GM18868 (cell line): ENCODE measurements around the gene LKAAEAR1.

ENCODE experiments used
- ATAC-seq: cut with Tn5 transposase; IDR thresholded peaks from one replicate; pipeline ENCODE4 v1.9.1; 2021; ENCODE audit warnings: mild to moderate bottlenecking, moderate library complexity; ENCODE audit not compliant: unreplicated experiment

LKAAEAR1 gene

GRCh38 chr20:64040231-64041039, 43.8 kb downstream of the LKAAEAR1 start:
- ATAC-seq, result no peak

- no peak for ATAC-seq
Measured at GRCh38 chr20:64039293-64040160, 44.7 kb downstream of the LKAAEAR1 start.

- ATAC-seq, result peak; percentile 35
Measured at GRCh38 chr20:64038565-64039292, 45.5 kb downstream of the LKAAEAR1 start.

DNA sequence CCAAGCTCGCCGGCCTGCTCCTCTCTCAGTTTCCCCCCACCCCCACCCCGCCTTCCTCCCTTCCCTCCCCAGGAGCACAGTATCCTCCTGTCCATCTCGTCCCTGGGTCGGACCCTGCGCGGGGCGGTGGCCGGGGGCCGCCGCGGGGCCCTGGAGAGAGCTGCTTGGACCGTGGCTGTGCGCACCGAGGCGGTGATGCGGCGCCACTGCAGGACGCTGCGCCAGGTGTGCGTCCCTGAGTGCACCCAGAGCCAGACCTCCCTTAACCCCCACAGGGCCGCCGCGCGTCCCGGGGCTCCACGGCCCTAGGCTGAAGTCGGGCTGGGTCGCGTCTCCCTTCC, 46.0 kb downstream of the LKAAEAR1 start:
- ATAC-seq, result peak; percentile 19

DNA sequence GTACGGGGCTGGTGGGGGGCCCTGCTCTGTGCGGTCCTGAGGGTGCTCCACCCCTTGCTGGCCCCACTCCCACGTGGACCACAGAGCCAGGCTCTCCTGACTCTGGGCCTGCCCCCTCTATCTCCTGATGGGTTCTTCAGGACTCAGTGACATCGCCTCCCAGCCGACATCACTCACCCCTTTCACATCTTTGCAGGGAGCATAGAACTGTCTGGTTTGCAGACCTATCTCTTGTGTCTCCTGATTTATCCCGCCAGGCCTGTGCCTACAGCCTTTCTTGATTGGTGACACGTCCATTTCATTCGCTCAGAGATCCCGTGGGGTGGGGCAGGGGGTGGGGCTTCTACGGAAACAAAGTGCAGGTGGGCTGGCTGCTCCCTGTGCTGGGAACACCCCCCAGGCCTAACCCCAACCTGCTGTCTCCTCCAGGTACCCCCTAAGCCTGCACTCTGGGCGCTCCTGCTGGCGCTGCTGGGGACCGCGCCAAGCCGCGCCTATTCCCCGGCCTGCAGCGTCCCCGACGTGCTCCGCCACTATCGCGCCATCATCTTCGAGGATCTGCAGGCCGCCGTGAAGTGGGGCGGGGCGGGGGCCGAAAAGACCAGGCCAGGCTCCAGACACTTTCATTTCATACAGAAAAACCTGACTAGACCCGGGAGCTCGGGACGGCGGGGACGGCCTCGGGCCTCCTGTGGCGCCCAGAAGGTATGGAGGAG, 46.5 kb downstream of the LKAAEAR1 start:
- ATAC-seq, result no peak

DNA sequence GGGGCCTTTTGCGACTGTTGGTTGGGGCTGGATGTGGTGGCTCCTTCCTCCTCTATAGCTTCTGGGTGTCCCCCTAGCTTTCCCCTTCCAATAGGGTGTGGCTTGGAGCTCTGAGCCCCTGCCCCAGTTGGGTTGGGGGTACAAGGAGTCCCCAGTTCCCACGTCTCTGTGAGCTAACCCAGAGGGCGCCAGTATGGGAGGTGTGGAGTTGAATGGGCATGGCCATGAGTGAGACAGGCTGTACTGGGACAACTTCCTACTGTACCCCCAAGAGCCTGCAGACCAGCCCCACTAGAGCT, 47.0 kb downstream of the LKAAEAR1 start:
- no peak for ATAC-seq

DNA sequence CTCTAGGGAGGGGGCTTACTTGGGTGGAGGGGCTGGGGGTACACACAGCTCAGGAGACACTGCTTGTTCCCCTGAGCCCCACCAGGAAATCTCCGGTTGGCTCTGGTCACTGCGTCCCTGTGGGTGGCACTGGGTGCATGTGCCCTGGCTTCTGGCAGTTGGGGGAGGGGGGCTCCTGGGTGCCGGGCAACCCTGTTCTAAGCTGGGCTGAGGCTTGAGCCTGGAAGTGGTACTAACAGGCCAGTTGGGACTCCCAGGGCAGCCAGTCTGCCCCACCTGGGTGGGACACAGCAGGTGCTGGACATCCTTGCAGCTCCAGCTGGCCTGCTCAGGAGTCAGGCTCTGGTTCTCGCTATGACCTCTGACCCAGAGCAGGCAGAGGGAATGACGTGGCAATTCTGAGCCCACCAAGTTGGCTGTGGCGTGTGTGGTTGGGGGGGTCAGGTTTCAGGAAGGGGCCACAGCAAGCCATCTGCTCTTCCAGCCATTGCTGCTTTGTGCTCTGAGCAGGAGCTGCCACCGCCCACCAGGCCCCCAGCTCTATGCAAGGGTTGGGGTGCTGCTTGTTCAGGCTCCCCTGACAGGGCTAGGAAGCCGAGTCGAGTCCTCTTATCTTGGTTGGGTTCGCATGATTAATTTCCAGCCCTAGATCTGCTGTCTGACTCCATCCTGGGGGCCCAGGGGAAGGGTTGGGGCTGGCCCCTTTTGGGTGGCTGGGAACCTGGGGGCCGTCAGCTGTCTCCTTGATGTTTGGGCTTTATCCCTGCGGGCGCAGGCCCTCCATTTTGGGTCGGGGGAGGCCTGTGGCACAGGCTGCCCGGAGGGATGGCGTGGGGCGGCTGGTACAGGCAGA, 47.6 kb downstream of the LKAAEAR1 start:
- ATAC-seq, result no peak

GRCh38 chr20:64035933-64036345, 48.3 kb downstream of the LKAAEAR1 start, which contains the start of gene C20orf204:
TSS of gene C20orf204 (plus strand) at chr20:64036182. CDS start at chr20:64036324, 142 bp downstream.
- no peak for ATAC-seq

DNA sequence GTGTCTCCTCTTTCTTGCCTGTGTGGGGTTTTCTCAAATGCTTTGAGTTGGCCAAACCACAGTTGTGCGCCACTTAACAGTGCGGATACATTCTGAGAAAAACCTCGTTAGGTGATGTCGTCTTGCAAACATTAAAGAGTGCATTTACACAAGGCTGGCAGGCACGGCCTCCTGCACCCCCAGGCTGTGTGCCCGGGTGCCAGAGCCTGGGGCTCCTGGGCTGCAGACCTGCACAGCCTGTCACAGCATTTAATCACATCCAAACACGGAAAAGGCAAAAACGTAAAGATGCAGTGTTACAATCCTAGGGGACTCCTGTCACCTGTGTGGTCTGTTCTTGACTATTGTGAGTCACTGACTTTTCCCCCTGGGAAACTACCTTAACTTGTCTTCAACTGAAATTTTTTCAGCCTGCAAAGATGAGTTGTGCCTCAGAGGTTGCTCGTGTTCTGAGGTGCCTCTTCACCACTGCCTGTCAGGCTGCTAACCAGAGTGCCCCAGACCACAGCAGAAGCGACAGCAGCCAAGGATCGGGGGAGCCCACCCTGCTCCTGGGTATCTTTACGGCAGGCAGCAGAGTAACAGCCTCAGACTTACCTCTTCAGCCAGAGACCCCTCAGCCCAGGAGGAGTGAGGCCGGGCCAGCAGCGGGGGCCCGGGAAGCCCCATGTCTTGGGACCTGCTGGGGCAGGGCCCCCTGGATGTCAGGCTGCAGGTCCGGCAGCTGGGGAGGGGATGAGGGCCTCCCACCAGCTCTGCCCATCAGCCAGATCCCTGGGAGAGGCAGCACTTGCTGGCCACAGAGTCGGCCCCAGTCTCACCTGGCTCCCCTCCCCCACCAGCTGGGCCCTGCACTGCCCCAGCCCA, 48.9 kb downstream of the LKAAEAR1 start:
- ATAC-seq, result peak; percentile 34

- ATAC-seq, result no peak
Measured at GRCh38 chr20:64033981-64034493, 50.2 kb downstream of the LKAAEAR1 start.
